GM19239 (cell line): ENCODE measurements around the gene WDFY1.
A peak's percentile ranks its signal among the peaks of the same experiment; 100 is the strongest.

Experiments used
- DNase-seq: peaks from one replicate; pipeline ENCODE4 v3.0.0; 2011; ENCODE audit warnings: low spot score; ENCODE audit not compliant: insufficient read length
- FAIRE-seq: peaks from 2 replicates; lab custom pipeline; 2011; peaks lifted over from hg19 to GRCh38; lab: Jason Lieb, UNC

WDFY1 gene

GRCh38 chr2:223865124-223865523 is 80.0 kb downstream of the WDFY1 start:
- no peak for DNase-seq
- no peak for FAIRE-seq

- no peak for FAIRE-seq
- DNase-seq: no peak
Observed at GRCh38 chr2:223863491-223863890, 81.6 kb downstream of the WDFY1 start.

GRCh38 chr2:223860809-223861738 is 84.1 kb downstream of the WDFY1 start:
- no peak for FAIRE-seq
- no peak for DNase-seq

- DNase-seq: no peak
- FAIRE-seq: no peak
Observed at GRCh38 chr2:223859070-223859469, 86.1 kb downstream of the WDFY1 start.

- DNase-seq (no peak), FAIRE-seq (peak; percentile 26)
Observed at GRCh38 chr2:223856584-223856983, 88.6 kb downstream of the WDFY1 start.

- DNase-seq (no peak), FAIRE-seq (no peak)
Observed at GRCh38 chr2:223856021-223856420, 89.1 kb downstream of the WDFY1 start.

GRCh38 chr2:223855426-223855825 is 89.7 kb downstream of the WDFY1 start:
- FAIRE-seq (no peak), DNase-seq (no peak)

GRCh38 chr2:223854741-223855140 is 90.4 kb downstream of the WDFY1 start:
- no peak for FAIRE-seq
- DNase-seq: no peak

- no peak for FAIRE-seq
- DNase-seq: no peak
Observed at GRCh38 chr2:223853425-223853837, 91.7 kb downstream of the WDFY1 start.

- no peak for DNase-seq
- no peak for FAIRE-seq
Observed at GRCh38 chr2:223852281-223852795, 92.8 kb downstream of the WDFY1 start.

GRCh38 chr2:223847410-223847809 is 97.7 kb downstream of the WDFY1 start:
- FAIRE-seq (no peak), DNase-seq (no peak)

GRCh38 chr2:223846515-223846914 is 98.6 kb downstream of the WDFY1 start:
- DNase-seq: no peak
- FAIRE-seq: no peak

- DNase-seq (no peak), FAIRE-seq (no peak)
Observed at GRCh38 chr2:223841436-223842190, 103.5 kb downstream of the WDFY1 start.

- DNase-seq (peak; percentile 87), FAIRE-seq (peak; percentile 87)
Observed at GRCh38 chr2:223837287-223838061, 107.7 kb downstream of the WDFY1 start, which contains the start of gene AP1S3. TSS of gene AP1S3 (minus strand) at chr2:223837582. CDS start at chr2:223837450, 132 bp downstream.

GRCh38 chr2:223835701-223836532 is 109.2 kb downstream of the WDFY1 start:
- peak; percentile 85 for FAIRE-seq

GRCh38 chr2:223834431-223834830 is 110.7 kb downstream of the WDFY1 start:
- no peak for FAIRE-seq
- DNase-seq: no peak

More at GRCh38 chr2:223835701-223836532, 109.2 kb downstream of the WDFY1 start:
- DNase-seq: peak; percentile 65

GRCh38 chr2:223832241-223832903 is 112.8 kb downstream of the WDFY1 start:
- no peak for DNase-seq
- no peak for FAIRE-seq

GRCh38 chr2:223829128-223829527 is 116.0 kb downstream of the WDFY1 start:
- DNase-seq (no peak), FAIRE-seq (no peak)

GRCh38 chr2:223828314-223828713 is 116.8 kb downstream of the WDFY1 start:
- DNase-seq (no peak), FAIRE-seq (no peak)
